NK-92 (cell line): ENCODE data around the gene PRR20D.
"Not testable (repeated sequence)": the region's sequence is repeated elsewhere in the genome, so short reads cannot be mapped to it uniquely, and the experiment has no call there.

Source experiments
- DNase-seq: peaks from one replicate; lab custom pipeline; 2025; ENCODE audit not compliant: unreplicated experiment; lab: John Stamatoyannopoulos, UW

PRR20D gene

DNA sequence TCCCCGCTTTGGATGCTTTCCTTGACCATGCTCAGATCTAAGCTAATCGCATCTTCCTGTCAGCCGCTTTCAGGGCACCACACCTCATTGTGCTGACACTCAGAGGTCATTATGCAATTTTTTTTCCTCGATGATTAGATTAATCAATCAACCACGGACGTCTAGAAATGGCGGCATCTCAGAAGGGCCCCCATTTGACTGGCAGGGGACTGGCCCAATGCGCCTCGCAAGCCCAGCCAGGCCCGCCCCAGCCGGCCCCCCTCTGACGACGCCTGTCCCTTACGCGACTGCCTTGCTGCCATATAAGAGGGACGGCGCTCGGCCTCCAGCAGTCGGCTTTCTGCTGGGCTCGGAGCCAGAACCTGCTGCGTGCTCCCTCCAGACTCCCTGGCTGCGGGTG, at the start of gene PRR20D:
TSS of gene PRR20D (plus strand) at position 301 of the 400 bp plus-strand sequence. CDS start 387 bp downstream, outside the sequence.
- DNase-seq = not testable (repeated sequence)

DNA sequence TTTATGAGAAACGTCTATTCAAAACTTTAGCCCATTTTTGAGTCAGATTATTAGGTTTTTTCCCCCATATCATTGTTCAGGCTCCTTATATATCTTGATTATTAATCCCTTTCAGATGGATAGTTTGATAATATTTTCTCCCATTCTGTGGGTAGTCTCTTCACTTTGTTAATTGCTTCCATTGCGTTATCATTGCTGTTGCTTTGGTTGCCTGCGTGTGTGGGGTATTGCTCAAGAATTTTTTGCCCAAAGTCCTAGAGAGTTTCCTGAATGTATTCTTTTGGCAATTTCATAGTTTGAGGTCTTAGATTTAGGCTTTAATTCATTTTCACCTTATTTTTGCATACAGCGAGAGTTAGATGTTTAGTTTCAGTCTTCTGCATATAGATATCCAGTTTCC, 45.5 kb upstream of the PRR20D start:
- no peak for DNase-seq

DNA sequence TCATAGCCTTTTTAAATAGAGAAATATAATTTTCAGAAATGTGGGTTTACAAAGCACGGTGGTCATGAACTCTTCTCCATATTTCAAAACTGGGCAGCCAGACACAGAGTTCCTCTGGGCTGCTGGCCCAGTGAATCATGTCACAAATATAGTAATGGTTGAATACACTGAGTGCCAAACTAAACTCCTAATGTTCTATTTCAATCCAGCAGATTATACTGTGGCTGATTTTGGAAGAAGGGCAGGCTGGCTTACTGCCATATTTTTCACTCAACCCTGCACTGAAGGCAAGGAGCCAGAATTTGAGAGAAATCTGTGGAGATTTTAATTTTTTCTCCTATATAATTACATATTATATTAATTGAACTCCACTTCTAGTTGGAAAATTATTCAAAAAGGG, 36.8 kb upstream of the PRR20D start:
- DNase-seq = no peak

DNA sequence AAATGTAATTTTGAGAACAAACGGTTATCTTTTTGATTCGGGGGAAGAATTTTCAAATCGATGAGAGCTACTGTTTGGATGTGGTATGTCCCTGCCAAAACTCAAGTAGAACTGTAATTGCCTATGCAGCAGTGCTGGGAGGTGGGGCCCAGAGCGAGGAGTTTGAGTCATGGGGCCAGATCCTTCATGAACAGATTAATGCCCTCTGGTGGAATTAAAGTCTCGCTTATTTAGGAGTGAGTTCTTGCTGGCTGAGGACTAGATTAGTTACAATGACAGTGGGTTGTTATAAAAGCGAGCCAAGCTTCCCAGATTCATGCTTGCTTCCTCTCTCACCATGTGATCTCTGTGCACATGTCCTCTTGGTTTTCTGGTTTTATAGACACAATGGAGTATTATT, 31.5 kb upstream of the PRR20D start:
- no peak for DNase-seq

DNA sequence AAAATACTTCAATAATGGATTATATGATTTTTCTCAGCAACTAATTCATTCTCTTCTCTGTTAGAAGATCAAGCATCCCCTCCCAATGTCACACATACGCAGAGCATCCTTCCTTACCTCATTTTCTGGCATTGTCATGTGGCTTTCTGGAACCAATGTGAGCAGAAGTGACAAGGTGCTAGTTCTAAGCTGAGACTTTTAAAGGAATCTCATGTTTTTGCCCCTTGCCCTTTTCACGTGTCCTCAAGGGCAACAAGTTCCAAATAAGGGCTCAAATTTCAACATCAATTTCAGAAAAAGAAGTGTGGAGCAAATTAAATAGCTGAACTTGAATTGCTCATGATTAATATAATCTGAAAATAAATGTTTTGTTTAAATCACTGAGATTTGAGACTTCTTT, 24.3 kb upstream of the PRR20D start:
- no peak for DNase-seq

DNA sequence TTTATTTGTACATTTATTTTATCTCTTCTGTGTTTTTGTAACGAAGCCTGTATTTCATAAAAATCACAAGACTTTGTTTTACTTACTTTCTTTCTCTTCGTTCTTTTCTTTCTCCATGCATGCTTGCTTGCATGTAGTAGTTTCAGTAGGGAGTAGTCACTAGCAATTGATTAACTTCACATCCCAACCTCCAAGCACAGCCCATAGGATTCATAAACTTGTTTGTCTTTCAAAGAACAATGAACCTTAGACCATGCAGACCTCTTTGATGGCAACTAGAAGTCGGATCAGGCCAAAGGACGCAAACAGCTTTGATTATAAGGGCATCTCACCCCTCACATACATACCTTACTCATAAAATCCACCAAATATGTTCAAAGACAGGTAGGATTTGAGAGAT, 22.8 kb upstream of the PRR20D start:
- no peak for DNase-seq

DNA sequence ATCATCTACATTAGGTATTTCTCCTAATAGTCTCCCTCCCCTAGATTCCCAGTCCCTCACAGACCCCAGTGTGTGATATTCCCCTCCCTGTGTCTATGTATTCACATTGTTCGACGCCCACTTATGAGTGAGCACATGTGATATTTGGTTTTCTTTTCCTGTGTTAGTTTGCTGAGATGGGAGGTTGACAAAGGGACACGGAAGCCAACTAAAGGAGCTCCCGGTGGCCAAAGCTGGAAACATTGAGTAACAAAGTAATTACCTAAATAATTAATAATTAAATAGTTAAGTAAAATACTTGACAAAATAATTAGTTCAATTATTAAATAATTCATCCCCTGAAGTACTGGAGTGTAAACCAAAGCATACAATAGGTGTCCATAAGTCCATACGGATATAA, 21.4 kb upstream of the PRR20D start:
- DNase-seq = no peak

DNA sequence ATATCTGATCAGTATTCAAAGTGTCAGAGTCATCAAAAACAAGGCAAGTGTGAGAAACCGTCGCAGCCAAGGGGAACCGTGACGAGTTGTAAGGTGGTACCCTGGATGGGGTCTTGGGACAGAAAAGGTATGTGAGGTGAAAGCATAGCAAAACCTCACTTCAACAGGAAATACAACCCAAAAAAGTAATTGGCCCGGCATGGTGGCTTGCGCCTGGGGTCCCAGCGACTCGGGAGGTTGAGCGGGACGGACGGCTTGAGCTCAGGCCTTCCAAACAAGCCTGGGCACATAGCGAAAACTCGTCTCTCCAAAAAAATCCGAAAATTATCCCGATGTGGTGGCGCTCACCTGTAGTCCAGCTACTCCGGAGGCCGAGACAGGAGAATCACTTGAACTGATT, 20.7 kb upstream of the PRR20D start:
- not testable (repeated sequence) for DNase-seq

DNA sequence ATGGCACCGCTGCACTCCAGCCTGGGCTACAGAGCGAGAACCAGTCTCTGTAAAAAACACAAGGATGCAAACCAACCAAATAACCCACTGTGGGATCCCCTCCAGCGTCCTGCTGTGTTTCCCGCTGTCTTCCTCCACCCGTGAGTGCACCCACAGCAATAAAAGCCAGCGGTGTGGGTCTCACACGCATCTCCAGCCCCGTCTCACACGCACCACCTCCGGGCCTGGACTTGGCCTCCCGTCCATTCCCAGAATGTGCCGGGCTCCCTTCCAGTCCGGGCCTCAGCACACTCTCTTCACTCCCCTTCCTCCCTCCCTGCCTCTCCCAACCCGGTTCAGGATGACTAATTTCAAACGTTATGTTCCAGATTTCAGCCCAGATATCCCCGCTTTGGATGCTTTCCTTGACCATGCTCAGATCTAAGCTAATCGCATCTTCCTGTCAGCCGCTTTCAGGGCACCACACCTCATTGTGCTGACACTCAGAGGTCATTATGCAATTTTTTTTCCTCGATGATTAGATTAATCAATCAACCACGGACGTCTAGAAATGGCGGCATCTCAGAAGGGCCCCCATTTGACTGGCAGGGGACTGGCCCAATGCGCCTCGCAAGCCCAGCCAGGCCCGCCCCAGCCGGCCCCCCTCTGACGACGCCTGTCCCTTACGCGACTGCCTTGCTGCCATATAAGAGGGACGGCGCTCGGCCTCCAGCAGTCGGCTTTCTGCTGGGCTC, 20.0 kb upstream of the PRR20D start, which contains the start of gene PRR20A:
TSS of gene PRR20A (plus strand) at position 684 of the 734 bp plus-strand sequence. CDS start 387 bp downstream, outside the sequence.
- DNase-seq = not testable (repeated sequence)

DNA sequence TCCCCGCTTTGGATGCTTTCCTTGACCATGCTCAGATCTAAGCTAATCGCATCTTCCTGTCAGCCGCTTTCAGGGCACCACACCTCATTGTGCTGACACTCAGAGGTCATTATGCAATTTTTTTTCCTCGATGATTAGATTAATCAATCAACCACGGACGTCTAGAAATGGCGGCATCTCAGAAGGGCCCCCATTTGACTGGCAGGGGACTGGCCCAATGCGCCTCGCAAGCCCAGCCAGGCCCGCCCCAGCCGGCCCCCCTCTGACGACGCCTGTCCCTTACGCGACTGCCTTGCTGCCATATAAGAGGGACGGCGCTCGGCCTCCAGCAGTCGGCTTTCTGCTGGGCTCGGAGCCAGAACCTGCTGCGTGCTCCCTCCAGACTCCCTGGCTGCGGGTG, 13.2 kb upstream of the PRR20D start, which contains the start of gene PRR20B:
TSS of gene PRR20B (plus strand) at position 301 of the 400 bp plus-strand sequence. CDS start 387 bp downstream, outside the sequence.
- DNase-seq = not testable (repeated sequence)

DNA sequence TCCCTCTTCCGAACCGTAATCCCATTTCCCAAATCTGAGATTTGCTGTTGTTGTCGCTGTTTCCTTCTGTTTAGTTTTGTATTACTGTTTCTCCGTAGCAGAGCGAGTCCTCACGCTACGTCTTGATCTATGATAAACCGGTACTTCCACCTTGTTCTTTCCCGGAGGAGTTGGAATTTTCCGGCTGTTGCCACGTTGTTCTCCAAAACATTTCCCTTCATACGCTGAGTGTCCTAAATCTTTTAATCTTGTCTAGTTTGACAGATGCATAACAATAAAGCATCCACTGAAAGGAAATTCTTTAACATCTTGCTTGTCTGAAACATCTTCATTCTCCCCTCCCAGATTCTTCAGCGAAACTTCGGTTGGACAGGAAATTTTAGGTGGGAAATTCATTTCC, 12.3 kb upstream of the PRR20D start:
- DNase-seq = not testable (repeated sequence)

DNA sequence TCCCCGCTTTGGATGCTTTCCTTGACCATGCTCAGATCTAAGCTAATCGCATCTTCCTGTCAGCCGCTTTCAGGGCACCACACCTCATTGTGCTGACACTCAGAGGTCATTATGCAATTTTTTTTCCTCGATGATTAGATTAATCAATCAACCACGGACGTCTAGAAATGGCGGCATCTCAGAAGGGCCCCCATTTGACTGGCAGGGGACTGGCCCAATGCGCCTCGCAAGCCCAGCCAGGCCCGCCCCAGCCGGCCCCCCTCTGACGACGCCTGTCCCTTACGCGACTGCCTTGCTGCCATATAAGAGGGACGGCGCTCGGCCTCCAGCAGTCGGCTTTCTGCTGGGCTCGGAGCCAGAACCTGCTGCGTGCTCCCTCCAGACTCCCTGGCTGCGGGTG, 6.7 kb upstream of the PRR20D start, which contains the start of gene PRR20C:
TSS of gene PRR20C (plus strand) at position 301 of the 400 bp plus-strand sequence. CDS start 387 bp downstream, outside the sequence.
- DNase-seq = not testable (repeated sequence)

DNA sequence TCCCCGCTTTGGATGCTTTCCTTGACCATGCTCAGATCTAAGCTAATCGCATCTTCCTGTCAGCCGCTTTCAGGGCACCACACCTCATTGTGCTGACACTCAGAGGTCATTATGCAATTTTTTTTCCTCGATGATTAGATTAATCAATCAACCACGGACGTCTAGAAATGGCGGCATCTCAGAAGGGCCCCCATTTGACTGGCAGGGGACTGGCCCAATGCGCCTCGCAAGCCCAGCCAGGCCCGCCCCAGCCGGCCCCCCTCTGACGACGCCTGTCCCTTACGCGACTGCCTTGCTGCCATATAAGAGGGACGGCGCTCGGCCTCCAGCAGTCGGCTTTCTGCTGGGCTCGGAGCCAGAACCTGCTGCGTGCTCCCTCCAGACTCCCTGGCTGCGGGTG, 6.5 kb downstream of the PRR20D start, which contains the start of gene PRR20E:
TSS of gene PRR20E (plus strand) at position 301 of the 400 bp plus-strand sequence. CDS start 387 bp downstream, outside the sequence.
- DNase-seq = not testable (repeated sequence)

DNA sequence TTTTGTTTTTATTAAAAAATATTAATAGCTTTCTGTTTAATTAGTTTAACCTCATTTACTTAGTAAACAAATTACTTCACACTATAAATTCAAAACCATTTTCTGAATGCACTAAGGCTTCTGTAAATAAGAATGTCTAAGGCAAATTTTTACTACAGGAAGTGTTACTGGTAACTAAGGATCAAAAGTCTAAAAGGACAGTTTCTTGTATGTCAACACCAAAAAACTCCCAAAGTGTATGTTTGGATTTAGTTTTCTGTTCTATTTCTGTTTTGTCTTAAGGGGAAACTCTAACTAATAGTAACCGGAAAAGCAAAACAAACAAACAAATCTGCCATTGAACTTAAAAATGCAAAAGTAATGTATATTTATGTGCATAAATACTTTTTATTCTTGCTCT, 31.2 kb downstream of the PRR20D start:
- no peak for DNase-seq

DNA sequence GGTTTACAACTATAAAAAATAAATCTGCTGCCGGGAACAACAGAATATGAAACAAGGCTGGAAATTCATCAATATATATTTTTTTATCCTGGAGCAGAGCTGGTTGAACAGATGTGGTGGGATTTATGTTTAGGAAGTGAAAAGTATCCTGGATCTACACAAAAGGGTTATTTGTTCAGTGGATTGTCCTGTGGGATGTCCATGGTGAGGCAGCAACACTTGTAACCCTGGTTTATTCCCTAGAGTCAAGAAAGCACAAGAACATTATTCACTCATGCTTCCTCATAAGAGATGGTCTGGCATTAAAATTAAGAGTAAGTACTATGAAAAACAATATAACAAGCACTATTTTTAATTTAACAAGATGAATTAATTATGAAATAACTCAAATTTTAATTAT, 52.6 kb downstream of the PRR20D start:
- DNase-seq = no peak
